Vagina (tissue), 2 donors: ENCODE data around the gene PBX2.

Experiments
- CTCF ChIP-seq, 3 experiments: fragments of 450-650 bp in 2 of 3; fragments of 200-600 bp in 1 of 3; sonication (generic) in 1 of 3; IDR thresholded peaks; one replicate each; pipeline ENCODE4 v1.5.1; 2017 to 2019; ENCODE audit warnings: antibody characterized with exemption in 3 of 3, mild to moderate bottlenecking in 2 of 3, moderate library complexity in 2 of 3
- POLR2A ChIP-seq, 2 donors: fragments of 450-650 bp; IDR thresholded peaks; one replicate each; pipeline ENCODE4 v1.6.1; 2017; ENCODE audit warnings: antibody characterized with exemption in 2 of 2, mild to moderate bottlenecking in 2 of 2, moderate library complexity in 2 of 2
- POLR2AphosphoS5 ChIP-seq, 2 donors: sonication (generic); formaldehyde crosslinking; IDR thresholded peaks; one replicate each; pipeline ENCODE4 v1.9.0; 2017; ENCODE audit warnings: antibody characterized with exemption in 2 of 2, mild to moderate bottlenecking in 2 of 2, low read depth in 1 of 2; ENCODE audit not compliant: insufficient read depth in 1 of 2

GRCh38 chr6:32216998-32217397, 27.0 kb upstream of the PBX2 start:
- TF ChIP-seq CTCF (IDR thresholded peaks at IDR 0.05) (no peak), POLR2A (IDR thresholded peaks at IDR 0.05) (no peak), POLR2AphosphoS5 (IDR thresholded peaks at IDR 0.05; ENCODE audit: insufficient read depth in 1 of 2, low read depth in 1 of 2) (no peak)
